ENCODE measurements around the gene MAN1A2. TPM values are rescaled to one million over a fixed set of nuclear protein-coding genes. Genes with fewer than 3 reads are reported as not detected.
"Not testable (repeated sequence)": the region's sequence is repeated elsewhere in the genome, so short reads cannot be mapped to it uniquely, and the experiment has no call there.

MAN1A2 gene
- total and polyA plus RNA-seq, 3 experiments from 2014 or later: 23.1 to 26.9 (median 24.0) TPM

DNA sequence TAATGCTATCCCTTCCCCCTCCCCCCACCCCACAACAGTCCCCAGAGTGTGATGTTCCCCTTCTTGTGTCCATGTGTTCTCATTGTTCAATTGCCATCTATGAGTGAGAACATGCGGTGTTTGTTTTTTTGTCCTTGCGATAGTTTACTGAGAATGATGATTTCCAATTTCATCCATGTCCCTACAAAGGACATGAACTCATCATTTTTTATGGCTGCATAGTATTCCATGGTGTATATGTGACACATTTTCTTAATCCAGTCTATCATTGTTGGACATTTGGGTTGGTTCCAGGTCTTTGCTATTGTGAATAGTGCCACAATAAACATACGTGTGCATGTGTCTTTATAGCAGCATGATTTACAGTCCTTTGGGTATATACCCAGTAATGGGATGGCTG is 14.6 kb upstream of the MAN1A2 start:
- H3K4me1 Mint-ChIP-seq; H3K4me1 ChIP-seq (ENCODE audit: insufficient read depth, low read length); H3K36me3 Mint-ChIP-seq; DNase-seq; H3K9me3 Mint-ChIP-seq; H3K27me3 Mint-ChIP-seq; H3K4me3 Mint-ChIP-seq; H3K27me3 ChIP-seq (ENCODE audit: insufficient read depth, low read length, poor library complexity, severe bottlenecking); H3K4me3 ChIP-seq (ENCODE audit: low read length); CTCF ChIA-PET; H3K27ac ChIP-seq (ENCODE audit: low read depth, low read length); H3K9me3 ChIP-seq (ENCODE audit: low read length); POLR2A ChIA-PET; H3K27ac Mint-ChIP-seq; H3K36me3 ChIP-seq (ENCODE audit: insufficient read depth, low read length): not testable (repeated sequence)

DNA sequence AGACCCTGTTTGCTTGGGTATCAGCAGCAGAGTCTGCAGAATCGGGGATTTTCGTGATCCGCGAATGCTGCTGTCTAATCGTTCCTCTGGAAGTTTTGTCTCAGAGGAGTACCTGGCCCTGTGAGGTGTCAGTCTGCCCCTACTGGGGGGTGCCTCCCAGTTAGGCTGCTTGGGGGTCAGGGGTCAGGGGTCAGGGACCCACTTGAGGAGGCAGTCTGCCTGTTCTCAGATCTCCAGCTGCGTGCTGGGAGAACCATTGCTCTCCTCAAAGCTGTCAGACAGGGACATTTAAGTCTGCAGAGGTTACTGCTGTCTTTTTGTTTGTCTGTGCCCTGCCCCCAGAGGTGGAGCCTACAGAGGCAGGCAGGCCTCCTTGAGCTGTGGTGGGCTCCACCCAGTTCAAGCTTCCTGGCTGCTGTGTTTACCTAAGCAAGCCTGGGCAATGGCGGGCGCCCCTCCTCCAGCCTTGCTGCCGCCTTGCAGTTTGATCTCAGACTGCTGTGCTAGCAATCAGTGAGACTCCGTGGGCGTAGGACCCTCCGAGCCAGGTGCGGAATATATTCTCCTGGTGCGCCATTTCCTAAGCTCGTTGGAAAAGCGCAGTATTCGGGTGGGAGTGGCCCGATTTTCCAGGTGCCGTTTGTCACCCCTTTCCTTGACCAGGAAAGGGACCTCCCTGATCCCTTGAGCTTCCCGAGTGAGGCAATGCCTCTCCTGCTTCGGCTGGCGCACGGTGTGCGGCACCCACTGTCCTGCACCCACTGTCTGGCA is 9.2 kb upstream of the MAN1A2 start:
- DNase-seq: peak in 4 of 5 donors; percentile 17 to 68 (median 48)
- H3K36me3 ChIP-seq (ENCODE audit: insufficient read depth, low read length); H3K27me3 Mint-ChIP-seq; H3K27ac ChIP-seq (ENCODE audit: low read depth, low read length); H3K4me3 ChIP-seq (ENCODE audit: low read length); POLR2A ChIA-PET; H3K36me3 Mint-ChIP-seq; H3K27me3 ChIP-seq (ENCODE audit: insufficient read depth, low read length, poor library complexity, severe bottlenecking); H3K9me3 ChIP-seq (ENCODE audit: low read length); H3K9me3 Mint-ChIP-seq: not testable (repeated sequence)
- CTCF ChIA-PET: interaction anchor here (0.9 to 1.4 kb wide), 2 partner anchors 14 to 16 kb away, joined by 3 read pairs; no protein-coding TSS in a partner anchor
- H3K4me3 Mint-ChIP-seq: peak overlapping the region; percentile 56 to 79 (median 66)
- H3K4me1 ChIP-seq (ENCODE audit: insufficient read depth, low read length): peaks cover 15% of the 10 kb centered on the region
- peak overlapping the region in 7 of 8 donors; percentile 16 to 86 (median 78) for H3K27ac Mint-ChIP-seq
- peaks cover 24 to 38% (median 38%) of the 10 kb centered on the region in 3 donors for H3K4me1 Mint-ChIP-seq

DNA sequence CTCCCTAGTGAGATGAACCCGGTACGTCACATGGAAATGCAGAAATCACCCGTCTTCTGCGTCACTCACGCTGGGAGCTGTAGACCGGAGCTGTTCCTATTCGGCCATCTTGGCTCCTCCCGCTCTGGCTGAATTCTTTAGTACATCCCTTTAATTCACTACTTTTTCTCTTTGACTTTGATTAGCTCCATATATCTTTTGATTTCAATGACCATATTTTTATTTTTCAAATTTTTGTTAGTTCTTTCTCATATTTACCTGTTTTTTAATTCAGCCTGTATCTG is 8.7 kb upstream of the MAN1A2 start:
- H3K36me3 ChIP-seq (ENCODE audit: insufficient read depth, low read length); H3K9me3 ChIP-seq (ENCODE audit: low read length); H3K4me3 ChIP-seq (ENCODE audit: low read length); DNase-seq; H3K27me3 Mint-ChIP-seq; H3K9me3 Mint-ChIP-seq; POLR2A ChIA-PET; H3K27me3 ChIP-seq (ENCODE audit: insufficient read depth, low read length, poor library complexity, severe bottlenecking); H3K36me3 Mint-ChIP-seq; H3K27ac ChIP-seq (ENCODE audit: low read depth, low read length): not testable (repeated sequence)
- H3K4me1 ChIP-seq (ENCODE audit: insufficient read depth, low read length): peaks cover 21% of the 10 kb centered on the region
- Mint-ChIP-seq H3K4me1 (peaks cover 26 to 44% (median 42%) of the 10 kb centered on the region in 3 donors), H3K4me3 (peak overlapping the region; percentile 56 to 79 (median 66)), H3K27ac (peak overlapping the region in 6 of 8 donors; percentile 16 to 86 (median 80))
- CTCF ChIA-PET: interaction anchor here (0.9 to 1.4 kb wide), 2 partner anchors 15 to 16 kb away, joined by 3 read pairs; no protein-coding TSS in a partner anchor

DNA sequence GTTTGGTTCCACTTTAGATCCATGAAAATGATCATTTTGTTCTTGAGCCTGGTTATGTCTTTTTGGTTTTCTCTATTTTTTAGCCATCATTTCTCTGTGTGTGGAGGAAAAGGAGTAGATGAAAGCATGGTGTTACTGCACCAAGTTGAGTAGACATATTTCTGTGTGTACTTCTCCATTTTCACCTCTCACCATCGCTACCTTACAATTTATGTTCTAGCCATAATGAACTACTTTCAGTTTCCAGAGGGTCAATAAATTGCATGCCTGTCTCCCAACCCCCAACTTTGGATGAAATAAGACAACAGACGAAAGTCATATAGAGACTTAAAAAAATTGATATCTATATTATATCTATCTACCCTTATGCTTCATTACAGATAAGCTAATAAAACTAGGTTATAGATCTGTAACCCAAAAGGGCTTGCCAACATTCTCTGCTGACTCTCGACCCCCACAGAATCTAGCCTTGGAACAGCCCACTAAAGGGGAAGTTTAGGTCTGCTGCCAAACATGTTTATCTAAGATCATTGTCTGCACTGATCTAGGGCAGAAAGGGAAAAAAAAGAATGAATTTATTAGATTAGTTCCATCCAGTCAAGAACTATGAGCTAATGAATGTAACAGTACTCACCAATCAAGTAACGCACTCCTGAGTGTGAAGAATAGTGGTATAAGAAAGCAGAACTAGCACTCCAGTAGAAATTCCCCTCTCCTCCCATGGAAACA is 7.5 kb upstream of the MAN1A2 start:
- ChIA-PET CTCF (no interaction called here), POLR2A (no interaction called here)
- Histone ChIP-seq H3K36me3 (ENCODE audit: insufficient read depth, low read length) (no peaks in the 10 kb centered on the region), H3K4me3 (ENCODE audit: low read length) (no peak overlapping the region), H3K4me1 (ENCODE audit: insufficient read depth, low read length) (peaks cover 27% of the 10 kb centered on the region), H3K27ac (ENCODE audit: low read depth, low read length) (no peak overlapping the region), H3K27me3 (ENCODE audit: insufficient read depth, low read length, poor library complexity, severe bottlenecking) (no peaks in the 10 kb centered on the region), H3K9me3 (ENCODE audit: low read length) (no peaks in the 10 kb centered on the region)
- DNase-seq: no peak
- Mint-ChIP-seq H3K9me3 (peaks cover 0 to 8% (median 0%) of the 10 kb centered on the region in 5 donors), H3K27me3 (peaks cover 7% of the 10 kb centered on the region in 2 donors), H3K4me3 (peak overlapping the region in 6 of 7 donors; percentile 7 to 68 (median 56)), H3K36me3 (no peaks in the 10 kb centered on the region), H3K4me1 (peaks cover 36 to 55% (median 53%) of the 10 kb centered on the region in 3 donors), H3K27ac (peak overlapping the region in 6 of 8 donors; percentile 5 to 47 (median 18))

DNA sequence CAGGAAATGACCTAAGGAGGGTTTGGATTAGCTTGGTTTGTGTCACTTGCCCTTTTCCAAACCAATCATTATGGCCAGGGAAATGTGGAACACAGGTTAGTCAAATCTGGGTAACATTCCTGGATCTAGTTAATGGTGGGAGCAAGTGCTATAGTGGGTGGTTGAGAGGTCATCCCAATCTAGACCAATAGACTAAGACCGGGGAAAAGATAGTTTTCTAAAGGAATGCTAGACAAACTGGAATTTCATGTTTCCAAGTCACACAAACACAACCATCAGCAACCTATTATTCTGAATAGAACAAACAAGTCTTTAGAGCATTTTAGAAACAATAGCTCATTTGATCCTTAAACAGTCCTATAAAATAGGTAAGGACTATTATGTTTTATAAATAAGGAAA is 4.3 kb upstream of the MAN1A2 start:
- Histone ChIP-seq H3K27ac (ENCODE audit: low read depth, low read length) (no peak overlapping the region), H3K36me3 (ENCODE audit: insufficient read depth, low read length) (no peaks in the 10 kb centered on the region), H3K4me3 (ENCODE audit: low read length) (no peak overlapping the region), H3K9me3 (ENCODE audit: low read length) (no peaks in the 10 kb centered on the region), H3K27me3 (ENCODE audit: insufficient read depth, low read length, poor library complexity, severe bottlenecking) (no peaks in the 10 kb centered on the region), H3K4me1 (ENCODE audit: insufficient read depth, low read length) (peaks cover 42% of the 10 kb centered on the region)
- Mint-ChIP-seq H3K36me3 (peaks cover 0 to 12% (median 0%) of the 10 kb centered on the region in 3 donors), H3K9me3 (peaks cover 0 to 8% (median 0%) of the 10 kb centered on the region in 5 donors), H3K4me1 (peaks cover 56 to 76% (median 70%) of the 10 kb centered on the region in 3 donors), H3K27ac (peak overlapping the region in 2 of 8 donors; percentile 54 to 57), H3K4me3 (peak overlapping the region in 2 of 7 donors; percentile 32 to 49), H3K27me3 (peaks cover 5 to 7% of the 10 kb centered on the region in 2 donors)
- DNase-seq: no peak
- ChIA-PET POLR2A (no interaction called here), CTCF (interaction anchor here (1.2 to 1.6 kb wide), 3 partner anchors 19 to 22 kb away, joined by 3 to 5 read pairs (median 4); no protein-coding TSS in a partner anchor)

DNA sequence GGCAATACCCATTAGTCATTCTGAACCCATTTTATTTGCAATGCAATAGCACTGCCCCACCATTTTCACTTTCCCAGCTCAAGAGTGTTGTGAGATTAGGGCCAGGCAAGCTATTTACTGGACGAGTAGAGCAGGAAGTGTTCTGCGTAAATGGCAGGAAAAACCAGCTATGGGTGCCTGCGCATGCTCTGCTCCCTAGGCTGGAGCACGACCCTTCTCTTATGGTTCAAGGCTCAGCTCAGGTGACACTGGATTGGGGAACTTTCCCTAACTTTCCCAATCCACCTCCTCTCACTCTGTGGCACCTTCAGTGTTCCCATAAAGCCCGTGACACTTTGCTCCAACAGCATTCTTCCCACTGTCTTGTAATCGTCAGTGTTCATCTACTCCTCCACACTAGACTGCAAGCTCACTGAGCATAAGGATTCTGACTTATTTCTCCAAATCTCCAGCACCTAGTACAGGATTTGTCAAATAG is 3.6 kb upstream of the MAN1A2 start:
- Mint-ChIP-seq H3K36me3 (peaks cover 0 to 17% (median 0%) of the 10 kb centered on the region in 3 donors), H3K4me1 (peaks cover 56 to 78% (median 70%) of the 10 kb centered on the region in 3 donors), H3K27ac (peak overlapping the region; percentile 6 to 79 (median 42)), H3K4me3 (peak overlapping the region in 6 of 7 donors; percentile 30 to 79 (median 49)), H3K27me3 (peaks cover 5 to 7% of the 10 kb centered on the region in 2 donors), H3K9me3 (peaks cover 0 to 6% (median 0%) of the 10 kb centered on the region in 5 donors)
- Histone ChIP-seq H3K27me3 (ENCODE audit: insufficient read depth, low read length, poor library complexity, severe bottlenecking) (no peaks in the 10 kb centered on the region), H3K9me3 (ENCODE audit: low read length) (no peaks in the 10 kb centered on the region), H3K27ac (ENCODE audit: low read depth, low read length) (no peak overlapping the region), H3K36me3 (ENCODE audit: insufficient read depth, low read length) (no peaks in the 10 kb centered on the region), H3K4me1 (ENCODE audit: insufficient read depth, low read length) (peaks cover 37% of the 10 kb centered on the region), H3K4me3 (ENCODE audit: low read length) (no peak overlapping the region)
- CTCF ChIA-PET: interaction anchor here (1.2 to 1.6 kb wide), 2 partner anchors 22 to 23 kb away, joined by 3 to 4 read pairs; no protein-coding TSS in a partner anchor
- POLR2A ChIA-PET: no interaction called here
- DNase-seq: no peak

DNA sequence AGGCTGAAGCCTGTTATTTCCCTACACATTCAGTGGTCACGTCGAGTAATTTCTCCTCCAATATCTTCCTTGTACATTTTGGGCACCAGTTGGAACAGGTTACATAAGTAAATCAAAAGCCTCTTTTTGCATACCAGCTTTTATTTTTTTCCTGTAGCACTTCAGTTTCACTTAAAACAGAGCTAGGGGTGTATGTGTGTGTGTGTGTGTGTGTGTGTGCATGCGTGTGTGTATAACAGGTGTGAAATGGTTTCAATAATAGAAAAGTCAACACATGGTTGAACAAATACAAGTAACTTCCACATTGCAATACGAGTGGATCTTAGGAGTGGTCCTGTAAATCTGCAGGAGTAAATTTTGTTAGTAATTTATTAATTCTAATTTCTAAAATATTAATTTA is 3.0 kb upstream of the MAN1A2 start:
- peaks cover 0 to 21% (median 0%) of the 10 kb centered on the region in 3 donors for H3K36me3 Mint-ChIP-seq
- no peak overlapping the region for H3K27ac ChIP-seq (ENCODE audit: low read depth, low read length)
- H3K4me1 Mint-ChIP-seq: peaks cover 56 to 78% (median 70%) of the 10 kb centered on the region in 3 donors
- no peaks in the 10 kb centered on the region for H3K9me3 ChIP-seq (ENCODE audit: low read length)
- no peak for DNase-seq
- ChIA-PET POLR2A (interaction anchor here (0.7 kb wide), 1 partner anchor 26 kb away, joined by 3 read pairs; no protein-coding TSS in a partner anchor), CTCF (no interaction called here)
- no peak overlapping the region for H3K4me3 ChIP-seq (ENCODE audit: low read length)
- peaks cover 37% of the 10 kb centered on the region for H3K4me1 ChIP-seq (ENCODE audit: insufficient read depth, low read length)
- peaks cover 0 to 2% (median 0%) of the 10 kb centered on the region in 5 donors for H3K9me3 Mint-ChIP-seq
- peak overlapping the region in 3 of 7 donors; percentile 2 to 68 (median 30) for H3K4me3 Mint-ChIP-seq
- H3K36me3 ChIP-seq (ENCODE audit: insufficient read depth, low read length): no peaks in the 10 kb centered on the region
- peak overlapping the region in 7 of 8 donors; percentile 1 to 79 (median 57) for H3K27ac Mint-ChIP-seq
- peaks cover 3 to 7% of the 10 kb centered on the region in 2 donors for H3K27me3 Mint-ChIP-seq
- H3K27me3 ChIP-seq (ENCODE audit: insufficient read depth, low read length, poor library complexity, severe bottlenecking): no peaks in the 10 kb centered on the region

Measured in CD8-positive, alpha-beta memory T cell (primary cell).